Measurements from ENCODE around the gene VOPP1. TPM values are rescaled to one million over a fixed set of nuclear protein-coding genes. Genes with fewer than 3 reads are reported as not detected.

The VOPP1 gene
- total RNA-seq, 3 donors from 2014 or later = 28.2 to 42.6 (median 40.8) TPM

DNA sequence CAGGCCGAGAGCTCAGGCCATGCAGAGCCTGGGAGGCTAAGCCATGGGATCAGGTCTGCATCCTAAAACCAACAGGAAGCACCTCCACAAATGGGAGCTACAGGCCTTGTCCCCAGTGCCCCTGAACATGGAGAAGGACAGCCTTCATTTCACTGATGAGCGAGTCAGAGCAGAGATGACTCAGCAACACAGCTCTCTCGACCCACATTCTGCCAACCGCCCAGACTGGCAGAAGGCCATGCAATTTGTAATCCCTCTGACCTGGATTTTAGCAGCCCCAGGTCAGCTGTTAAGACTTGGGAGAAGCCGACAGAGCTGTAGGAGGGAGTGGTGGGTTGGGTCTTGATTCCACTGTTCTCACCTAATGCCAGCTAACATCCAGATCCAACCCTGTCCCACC, 25.5 kb downstream of the VOPP1 start:
- no peaks in the 10 kb centered on the region for H3K27me3 ChIP-seq
- H3K9me3 ChIP-seq = no peaks in the 10 kb centered on the region
- H3K36me3 ChIP-seq = no peaks in the 10 kb centered on the region
- peak; percentile 54 to 74 for DNase-seq (ENCODE audit: low spot score in 2 of 2)
- TF ChIP-seq POLR2A (IDR thresholded peaks at IDR 0.05) (no peak), POLR2AphosphoS5 (IDR thresholded peaks at IDR 0.05) (no peak)
- TF ChIP-seq, protein P1, sequence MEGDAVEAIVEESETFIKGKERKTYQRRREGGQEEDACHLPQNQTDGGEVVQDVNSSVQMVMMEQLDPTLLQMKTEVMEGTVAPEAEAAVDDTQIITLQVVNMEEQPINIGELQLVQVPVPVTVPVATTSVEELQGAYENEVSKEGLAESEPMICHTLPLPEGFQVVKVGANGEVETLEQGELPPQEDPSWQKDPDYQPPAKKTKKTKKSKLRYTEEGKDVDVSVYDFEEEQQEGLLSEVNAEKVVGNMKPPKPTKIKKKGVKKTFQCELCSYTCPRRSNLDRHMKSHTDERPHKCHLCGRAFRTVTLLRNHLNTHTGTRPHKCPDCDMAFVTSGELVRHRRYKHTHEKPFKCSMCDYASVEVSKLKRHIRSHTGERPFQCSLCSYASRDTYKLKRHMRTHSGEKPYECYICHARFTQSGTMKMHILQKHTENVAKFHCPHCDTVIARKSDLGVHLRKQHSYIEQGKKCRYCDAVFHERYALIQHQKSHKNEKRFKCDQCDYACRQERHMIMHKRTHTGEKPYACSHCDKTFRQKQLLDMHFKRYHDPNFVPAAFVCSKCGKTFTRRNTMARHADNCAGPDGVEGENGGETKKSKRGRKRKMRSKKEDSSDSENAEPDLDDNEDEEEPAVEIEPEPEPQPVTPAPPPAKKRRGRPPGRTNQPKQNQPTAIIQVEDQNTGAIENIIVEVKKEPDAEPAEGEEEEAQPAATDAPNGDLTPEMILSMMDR (IDR thresholded peaks at IDR 0.05) = no peak
- no peaks in the 10 kb centered on the region for H3K4me1 ChIP-seq
- H3K4me3 ChIP-seq = no peak overlapping the region
- H3K27ac ChIP-seq = peak overlapping the region in 1 of 2 donors; percentile 50
- intact Hi-C loops (cut with DNase I; ENCODE audit: low total_unique reads) = no loop called here

DNA sequence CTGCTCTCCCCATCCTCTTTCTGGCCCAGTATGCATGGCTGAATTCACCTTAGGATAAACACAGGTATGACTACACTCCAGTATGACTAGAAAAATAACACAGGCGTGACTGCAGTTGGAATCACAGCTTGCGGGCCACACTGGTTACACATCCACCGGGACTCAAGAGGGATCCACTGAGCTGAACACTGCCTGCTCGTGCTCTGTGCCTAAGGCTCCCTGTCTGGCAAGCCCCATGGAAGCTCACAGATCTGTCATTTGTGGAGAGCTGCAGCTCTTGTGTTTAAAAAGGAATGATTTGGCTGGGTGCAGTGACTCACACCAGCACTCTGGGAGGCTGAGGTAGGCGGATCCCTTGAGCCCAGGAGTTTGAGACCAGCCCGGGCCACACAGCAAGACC, 26.8 kb downstream of the VOPP1 start:
- no peak for TF ChIP-seq POLR2A (IDR thresholded peaks at IDR 0.05)
- no peak for TF ChIP-seq POLR2AphosphoS5 (IDR thresholded peaks at IDR 0.05)
- TF ChIP-seq, protein P1 (IDR thresholded peaks at IDR 0.05) = no peak
- Histone ChIP-seq H3K4me1 (no peaks in the 10 kb centered on the region), H3K27ac (no peak overlapping the region), H3K9me3 (no peaks in the 10 kb centered on the region), H3K36me3 (no peaks in the 10 kb centered on the region), H3K4me3 (no peak overlapping the region), H3K27me3 (no peaks in the 10 kb centered on the region)
- intact Hi-C loops (cut with DNase I; ENCODE audit: low total_unique reads) = no loop called here
- no peak for DNase-seq (ENCODE audit: low spot score in 2 of 2)

DNA sequence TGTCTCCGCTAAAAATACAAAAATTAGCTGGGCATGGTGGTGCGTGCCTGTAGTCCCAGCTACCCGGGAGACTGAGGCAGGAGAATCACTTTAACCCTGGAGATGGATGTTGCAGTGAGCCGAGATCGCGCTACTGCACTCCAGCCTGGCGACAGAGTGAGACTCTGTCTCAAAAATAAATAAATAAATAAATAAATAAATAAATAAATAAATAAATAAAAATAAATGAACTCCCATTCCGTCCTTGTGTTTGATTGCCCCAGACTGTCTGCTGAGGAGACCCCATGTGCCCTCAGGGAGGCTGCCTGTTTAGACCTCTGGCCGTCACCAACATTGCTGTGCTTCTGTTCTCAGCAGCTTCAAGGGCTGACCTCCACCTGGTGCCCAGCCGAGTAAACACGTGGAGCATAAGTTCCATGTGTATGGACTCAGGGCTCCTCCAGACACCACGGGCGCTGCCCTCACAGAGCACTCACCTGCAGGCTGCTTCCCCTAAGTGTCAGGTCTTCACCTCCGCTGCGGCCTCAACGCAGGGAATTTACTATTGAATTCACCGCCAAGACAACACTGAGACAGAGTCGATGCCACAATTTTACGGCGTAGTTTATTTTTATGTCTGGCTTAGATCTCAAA, 32.0 kb downstream of the VOPP1 start:
- H3K9me3 ChIP-seq = no peaks in the 10 kb centered on the region
- TF ChIP-seq POLR2A (IDR thresholded peaks at IDR 0.05) = no peak
- no peak for TF ChIP-seq POLR2AphosphoS5 (IDR thresholded peaks at IDR 0.05)
- TF ChIP-seq, protein P1 (IDR thresholded peaks at IDR 0.05) = no peak
- DNase-seq (ENCODE audit: low spot score in 2 of 2) = no peak
- H3K36me3 ChIP-seq = no peaks in the 10 kb centered on the region
- H3K4me3 ChIP-seq = no peak overlapping the region
- H3K27ac ChIP-seq = no peak overlapping the region
- H3K4me1 ChIP-seq = no peaks in the 10 kb centered on the region
- H3K27me3 ChIP-seq = no peaks in the 10 kb centered on the region
- intact Hi-C loops (cut with DNase I; ENCODE audit: low total_unique reads) = no loop called here

DNA sequence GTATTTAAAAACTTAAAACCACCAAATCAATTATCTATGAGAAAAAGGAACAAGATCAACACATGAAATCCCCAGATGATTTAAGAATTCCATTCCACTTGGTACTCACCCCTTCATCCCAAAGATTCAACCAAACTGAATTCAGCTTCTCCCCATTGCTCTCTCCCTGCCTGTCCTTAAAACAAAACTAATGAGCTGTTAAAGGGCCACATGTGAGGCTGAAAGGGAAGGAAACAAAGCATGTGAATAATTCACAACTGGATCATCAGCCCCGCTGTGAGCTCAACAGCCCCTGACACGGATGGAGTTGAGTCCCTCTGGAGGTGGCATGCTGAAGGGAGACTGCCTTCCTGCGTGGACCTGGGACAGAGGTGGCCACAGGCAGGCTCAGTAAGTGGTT, 32.9 kb downstream of the VOPP1 start:
- Histone ChIP-seq H3K4me1 (no peaks in the 10 kb centered on the region), H3K27ac (no peak overlapping the region), H3K27me3 (no peaks in the 10 kb centered on the region), H3K4me3 (no peak overlapping the region), H3K9me3 (no peaks in the 10 kb centered on the region), H3K36me3 (no peaks in the 10 kb centered on the region)
- intact Hi-C loops (cut with DNase I; ENCODE audit: low total_unique reads) = no loop called here
- TF ChIP-seq POLR2A (IDR thresholded peaks at IDR 0.05) (no peak), POLR2AphosphoS5 (IDR thresholded peaks at IDR 0.05) (no peak)
- TF ChIP-seq, protein P1 (IDR thresholded peaks at IDR 0.05) = no peak
- DNase-seq (ENCODE audit: low spot score in 2 of 2) = no peak

DNA sequence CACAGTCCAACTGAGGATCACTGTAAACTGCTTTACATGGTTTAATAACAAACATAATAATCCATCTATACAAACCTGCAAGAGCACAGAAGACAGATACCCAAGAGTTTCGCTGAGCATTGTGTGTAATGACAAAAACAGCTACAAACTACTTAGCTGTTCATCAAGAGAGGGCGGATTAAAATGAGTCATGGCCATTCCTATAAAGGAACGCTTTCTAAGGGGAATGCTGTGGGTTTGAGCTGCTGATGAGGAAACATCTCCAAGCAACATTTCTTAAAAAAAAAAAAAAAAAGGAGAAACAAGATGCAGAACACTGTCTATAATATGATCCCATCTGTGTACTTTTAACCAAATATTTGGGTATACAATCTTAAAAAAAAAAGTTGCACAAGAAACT, 33.8 kb downstream of the VOPP1 start:
- no peaks in the 10 kb centered on the region for H3K9me3 ChIP-seq
- no peaks in the 10 kb centered on the region for H3K36me3 ChIP-seq
- H3K27me3 ChIP-seq = no peaks in the 10 kb centered on the region
- no peak for DNase-seq (ENCODE audit: low spot score in 2 of 2)
- no peak for TF ChIP-seq POLR2AphosphoS5 (IDR thresholded peaks at IDR 0.05)
- no peak for TF ChIP-seq POLR2A (IDR thresholded peaks at IDR 0.05)
- TF ChIP-seq, protein P1 (IDR thresholded peaks at IDR 0.05) = no peak
- H3K4me3 ChIP-seq = no peak overlapping the region
- H3K4me1 ChIP-seq = peaks cover 0 to 3% of the 10 kb centered on the region in 2 donors
- intact Hi-C loops (cut with DNase I; ENCODE audit: low total_unique reads) = no loop called here
- H3K27ac ChIP-seq = no peak overlapping the region
